Keratinocyte (primary cell): ENCODE results near the gene FBXO47. TPM values are rescaled to one million over a fixed set of nuclear protein-coding genes. Genes with fewer than 3 reads are reported as not detected.

Experiments
- DNase-seq: peaks from one replicate; pipeline ENCODE4 v3.0.0-alpha.2; 2011; ENCODE audit warnings: low read depth, missing footprints, low spot score
- FAIRE-seq: peaks from 2 replicates; lab custom pipeline; 2011; peaks lifted over from hg19 to GRCh38; lab: Jason Lieb, UNC
- H2AFZ ChIP-seq: 2 replicates; pipeline ENCODE4 v1.6.0; 2012; ENCODE audit warnings: low read length, control low read depth, inconsistent platforms; ENCODE audit not compliant: control insufficient read depth
- H3K27ac ChIP-seq: 2 replicates; pipeline ENCODE4 v1.5.1; 2011; ENCODE audit warnings: low read length; ENCODE audit not compliant: control insufficient read depth, insufficient read depth
- H3K27me3 ChIP-seq: 3 replicates; pipeline ENCODE4 v1.6.0; 2011; ENCODE audit warnings: low read length; ENCODE audit not compliant: control insufficient read depth, insufficient read depth; ENCODE audit errors: extremely low read depth
- H3K36me3 ChIP-seq, 2 experiments: 2 replicates in 1 of 2; 3 replicates in 1 of 2; pipeline ENCODE4 v1.5.1; 2011; ENCODE audit warnings: low read length in 2 of 2, mild to moderate bottlenecking in 1 of 2; ENCODE audit not compliant: control insufficient read depth in 2 of 2, insufficient read depth in 2 of 2; ENCODE audit errors: extremely low read depth in 1 of 2
- H3K4me1 ChIP-seq: 3 replicates; pipeline ENCODE4 v1.5.1; 2011; ENCODE audit warnings: low read length; ENCODE audit not compliant: control insufficient read depth, insufficient read depth; ENCODE audit errors: extremely low read depth
- H3K4me2 ChIP-seq: 3 replicates; pipeline ENCODE4 v1.6.0; 2011; ENCODE audit warnings: low read depth, low read length; ENCODE audit not compliant: control insufficient read depth, insufficient read depth; ENCODE audit errors: extremely low read depth
- H3K4me3 ChIP-seq, 3 experiments: fragments of 200-600 bp in 1 of 3; sonication (generic) in 1 of 3; 2 replicates in 2 of 3; 3 replicates in 1 of 3; pipeline ENCODE4 v1.5.1; 2011 to 2016; ENCODE audit warnings: low read length in 3 of 3, mild to moderate bottlenecking in 3 of 3, control low read depth in 2 of 3, inconsistent platforms in 1 of 3, low read depth in 1 of 3, mixed read lengths in 1 of 3, mixed run types in 1 of 3, moderate library complexity in 1 of 3; ENCODE audit not compliant: control insufficient read depth in 2 of 3, insufficient read depth in 2 of 3; ENCODE audit errors: extremely low read depth in 1 of 3
- H3K79me2 ChIP-seq: 2 replicates; pipeline ENCODE4 v1.6.0; 2012; ENCODE audit warnings: low read length; ENCODE audit not compliant: control insufficient read depth, insufficient read depth
- H3K9ac ChIP-seq: 3 replicates; pipeline ENCODE4 v1.6.0; 2011; ENCODE audit warnings: low read length; ENCODE audit not compliant: control insufficient read depth, insufficient read depth; ENCODE audit errors: extremely low read depth
- H3K9me1 ChIP-seq: 3 replicates; pipeline ENCODE4 v1.6.0; 2011; ENCODE audit warnings: low read length; ENCODE audit not compliant: control insufficient read depth, insufficient read depth; ENCODE audit errors: extremely low read depth
- H3K9me3 ChIP-seq: 2 replicates; pipeline ENCODE4 v1.5.1; 2012; ENCODE audit warnings: low read depth, low read length; ENCODE audit not compliant: control insufficient read depth
- H4K20me1 ChIP-seq: 3 replicates; pipeline ENCODE4 v1.6.0; 2011; ENCODE audit warnings: low read length; ENCODE audit not compliant: control insufficient read depth, insufficient read depth; ENCODE audit errors: extremely low read depth
- CTCF ChIP-seq, 3 experiments: IDR thresholded peaks in 1 of 3; conservative IDR thresholded peaks in 1 of 3; optimal IDR thresholded peaks in 1 of 3; 2 replicates in 2 of 3; 3 replicates in 1 of 3; pipeline versions ENCODE3 to v1.5.1; 2011; ENCODE audit warnings: low read length in 3 of 3, mild to moderate bottlenecking in 3 of 3, moderate library complexity in 2 of 3, control low read depth in 1 of 3, inconsistent platforms in 1 of 3; ENCODE audit not compliant: insufficient read depth in 2 of 3; ENCODE audit errors: extremely low read depth in 1 of 3
- EZH2 ChIP-seq: IDR thresholded peaks from one replicate; pipeline ENCODE4 v1.6.1; 2012; ENCODE audit warnings: inconsistent platforms, mild to moderate bottlenecking, low read length, moderate library complexity
- dilution Hi-C: fragments of 300-500 bp; cut with MboI; formaldehyde crosslinking; loops from one replicate; pipeline ENCODE4 v1.7.0; 2020; ENCODE audit warnings: low sequenced_read_pairs; ENCODE audit not compliant: extremely low pct_ligation_motif_present
- polyA plus RNA-seq, 5 experiments: library from polyadenylated mRNA; depleted of rRNA in 3 of 5; stranded (reverse) in 3 of 5; stranded (forward) in 1 of 5; unstranded in 1 of 5; fragments of >200 nt; gene quantifications; 1 replicate in 1 of 5; 2 replicates in 3 of 5; 3 replicates in 1 of 5; pipeline versions ENCODE4 v1.2.1 to v1.2.3, GENCODE V29; 2011 to 2012; ENCODE audit warnings: missing spikeins in 2 of 5, low read depth in 1 of 5, low replicate concordance in 1 of 5

The FBXO47 gene
- polyA plus RNA-seq, 1 donor (not counting 4 experiments of a cell fraction or from before 2014, with no cell fraction given), result not detected

- no peaks in the 10 kb centered on the region for H3K79me2 ChIP-seq
- no peak overlapping the region for H2AFZ ChIP-seq
- H3K27ac ChIP-seq, result no peak overlapping the region
- no peak overlapping the region for H3K4me2 ChIP-seq
- H3K36me3 ChIP-seq, result no peaks in the 10 kb centered on the region
- H4K20me1 ChIP-seq, result no peaks in the 10 kb centered on the region
- H3K4me1 ChIP-seq, result no peaks in the 10 kb centered on the region
- no peaks in the 10 kb centered on the region for H3K9me1 ChIP-seq
- no peaks in the 10 kb centered on the region for H3K9me3 ChIP-seq
- DNase-seq (no peak), FAIRE-seq (no peak)
- no peak overlapping the region for H3K4me3 ChIP-seq
- H3K9ac ChIP-seq, result no peak overlapping the region
- H3K27me3 ChIP-seq, result no peaks in the 10 kb centered on the region
- dilution Hi-C loops, result no loop called here
- no peak for TF ChIP-seq EZH2
- TF ChIP-seq CTCF (optimal IDR thresholded peaks at IDR 0.05 in 1 of 3, IDR thresholded peaks at IDR 0.05 in 1 of 3, conservative IDR thresholded peaks at IDR 0.05 in 1 of 3; ENCODE audit: extremely low read depth in 1 of 3, insufficient read depth in 2 of 3, low read length in 3 of 3), result no peak
Observed at GRCh38 chr17:38942696-38943334, 24.4 kb downstream of the FBXO47 start.

- H3K9ac ChIP-seq, result no peak overlapping the region
- DNase-seq, result no peak
- dilution Hi-C loops, result no loop called here
- H3K9me3 ChIP-seq, result no peaks in the 10 kb centered on the region
- H3K9me1 ChIP-seq, result no peaks in the 10 kb centered on the region
- no peak overlapping the region for H2AFZ ChIP-seq
- no peaks in the 10 kb centered on the region for H3K4me1 ChIP-seq
- FAIRE-seq, result no peak
- TF ChIP-seq CTCF (optimal IDR thresholded peaks at IDR 0.05 in 1 of 3, IDR thresholded peaks at IDR 0.05 in 1 of 3, conservative IDR thresholded peaks at IDR 0.05 in 1 of 3; ENCODE audit: extremely low read depth in 1 of 3, insufficient read depth in 2 of 3, low read length in 3 of 3), result no peak
- no peak for TF ChIP-seq EZH2
- no peaks in the 10 kb centered on the region for H3K27me3 ChIP-seq
- no peaks in the 10 kb centered on the region for H4K20me1 ChIP-seq
- H3K4me3 ChIP-seq, result no peak overlapping the region
- no peak overlapping the region for H3K27ac ChIP-seq
- H3K36me3 ChIP-seq, result no peaks in the 10 kb centered on the region
- no peaks in the 10 kb centered on the region for H3K79me2 ChIP-seq
- H3K4me2 ChIP-seq, result no peak overlapping the region
Observed at GRCh38 chr17:38940404-38940803, 26.8 kb downstream of the FBXO47 start.
